ENCODE results near the gene MAPK9.

- TF ChIP-seq CTCF (IDR thresholded peaks at IDR 0.05; ENCODE audit: poor library complexity): no peak
- no peak for TF ChIP-seq EZH2 (IDR thresholded peaks at IDR 0.05; ENCODE audit: borderline replicate concordance)
Observed at GRCh38 chr5:180205916-180206315, 86.0 kb downstream of the MAPK9 start.
